WTC11 (cell line): Measurements from ENCODE around the gene ATP9B. TPM values are rescaled to one million over a fixed set of nuclear protein-coding genes. Genes with fewer than 3 reads are reported as not detected.

Experiments
- ATAC-seq: fragments of 200-7000 bp; cut with Tn5 transposase; 2 replicates; pipeline ENCODE4 v1.10.0; 2021; ENCODE audit warnings: mild to moderate bottlenecking, moderate library complexity
- CTCF ChIA-PET: fragments of 300-600 bp; sonication (Branson Sonifier 250); formaldehyde crosslinking; loops from one replicate; lab custom pipeline; 2021; ENCODE audit warnings: antibody characterized with exemption; lab: Charles Lee
- POLR2A ChIA-PET: fragments of 350-600 bp; sonication (Branson Sonifier 250); formaldehyde crosslinking; loops from one replicate; lab custom pipeline; 2021; ENCODE audit warnings: antibody characterized with exemption; lab: Charles Lee
- DNase-seq: peaks from one replicate; pipeline ENCODE4 v3.0.0; 2021; ENCODE audit warnings: low spot score
- H3K27ac Mint-ChIP-seq: 2 replicates; pipeline ENCODE4 v1.8.0; 2021; ENCODE audit warnings: mixed read lengths
- H3K27me3 Mint-ChIP-seq: 2 replicates; pipeline ENCODE4 v1.8.0; 2021; ENCODE audit warnings: low read depth, mild to moderate bottlenecking, moderate library complexity, mixed read lengths
- H3K36me3 Mint-ChIP-seq: 2 replicates; pipeline ENCODE4 v1.8.0; 2021; ENCODE audit warnings: mixed read lengths
- H3K4me1 Mint-ChIP-seq: 2 replicates; pipeline ENCODE4 v1.8.0; 2022; ENCODE audit warnings: mixed read lengths
- H3K4me3 Mint-ChIP-seq: 2 replicates; pipeline ENCODE4 v1.8.0; 2021; ENCODE audit warnings: mild to moderate bottlenecking, moderate library complexity, mixed read lengths
- H3K9me3 Mint-ChIP-seq: 2 replicates; pipeline ENCODE4 v1.8.0; 2021; ENCODE audit warnings: mixed read lengths
- ATF6 ChIP-seq: sonication (generic); formaldehyde crosslinking; IDR thresholded peaks from 2 replicates; pipeline ENCODE4 v1.8.1; 2023; ENCODE audit warnings: mild to moderate bottlenecking, missing genetic modification reagents
- CBFB ChIP-seq: sonication (generic); formaldehyde crosslinking; IDR thresholded peaks from 2 replicates; pipeline ENCODE4 v1.8.1; 2022; ENCODE audit warnings: mild to moderate bottlenecking, low read depth, missing genetic modification reagents
- CREM ChIP-seq: sonication (generic); formaldehyde crosslinking; IDR thresholded peaks from 2 replicates; pipeline ENCODE4 v1.8.1; 2022; ENCODE audit warnings: mild to moderate bottlenecking, missing genetic modification reagents, moderate library complexity
- CTCF ChIP-seq: fragments of 200-600 bp; IDR thresholded peaks from 2 replicates; pipeline ENCODE4 v1.8.0; 2022; ENCODE audit warnings: antibody characterized with exemption
- E2F4 ChIP-seq: sonication (generic); formaldehyde crosslinking; IDR thresholded peaks from 2 replicates; pipeline ENCODE4 v1.8.1; 2022; ENCODE audit warnings: low read depth, mild to moderate bottlenecking, moderate library complexity, missing genetic modification reagents, borderline replicate concordance
- ETV6 ChIP-seq: sonication (generic); formaldehyde crosslinking; IDR thresholded peaks from 2 replicates; pipeline ENCODE4 v1.8.1; 2022; ENCODE audit warnings: mild to moderate bottlenecking, missing genetic modification reagents
- FOXP1 ChIP-seq: sonication (generic); formaldehyde crosslinking; IDR thresholded peaks from 2 replicates; pipeline ENCODE4 v1.8.0; 2022; ENCODE audit warnings: missing genetic modification reagents, mild to moderate bottlenecking, moderate library complexity, borderline replicate concordance
- IRF1 ChIP-seq: sonication (generic); formaldehyde crosslinking; IDR thresholded peaks from 2 replicates; pipeline ENCODE4 v1.8.0; 2023; ENCODE audit warnings: missing genetic modification reagents
- JAZF1 ChIP-seq: fragments of 250-450 bp; sonication (Bioruptor Pico); IDR thresholded peaks from 2 replicates; pipeline ENCODE4 v1.9.0; 2021; ENCODE audit warnings: moderate library complexity, mild to moderate bottlenecking, inconsistent platforms
- JUN ChIP-seq: sonication (generic); formaldehyde crosslinking; IDR thresholded peaks from 2 replicates; pipeline ENCODE4 v1.8.0; 2023; ENCODE audit warnings: mild to moderate bottlenecking, missing genetic modification reagents
- RORB ChIP-seq: fragments of 250-450 bp; sonication (Bioruptor Pico); IDR thresholded peaks from 2 replicates; pipeline ENCODE4 v1.9.0; 2021; ENCODE audit warnings: mild to moderate bottlenecking
- SMAD4 ChIP-seq: sonication (generic); formaldehyde crosslinking; IDR thresholded peaks from 2 replicates; pipeline ENCODE4 v1.8.0; 2022; ENCODE audit warnings: mild to moderate bottlenecking, missing genetic modification reagents
- SOX15 ChIP-seq: fragments of 250-450 bp; sonication (Bioruptor Pico); IDR thresholded peaks from 2 replicates; pipeline ENCODE4 v1.9.0; 2021; ENCODE audit warnings: mild to moderate bottlenecking
- TEAD4 ChIP-seq: sonication (generic); formaldehyde crosslinking; IDR thresholded peaks from 2 replicates; pipeline ENCODE4 v1.8.0; 2022; ENCODE audit warnings: mild to moderate bottlenecking, missing genetic modification reagents
- USF2 ChIP-seq: sonication (generic); formaldehyde crosslinking; IDR thresholded peaks from 2 replicates; pipeline ENCODE4 v1.8.1; 2023; ENCODE audit warnings: mild to moderate bottlenecking, missing genetic modification reagents, moderate library complexity
- ZBTB43 ChIP-seq: sonication (generic); formaldehyde crosslinking; IDR thresholded peaks from 2 replicates; pipeline ENCODE4 v1.8.1; 2023; ENCODE audit warnings: mild to moderate bottlenecking, missing genetic modification reagents
- ZNF121 ChIP-seq: sonication (generic); formaldehyde crosslinking; IDR thresholded peaks from 2 replicates; pipeline ENCODE4 v1.8.0; 2023; ENCODE audit warnings: missing genetic modification reagents
- ZNF138 ChIP-seq: sonication (generic); formaldehyde crosslinking; conservative IDR thresholded peaks from 2 replicates; pipeline ENCODE4 v1.8.1; 2022; ENCODE audit warnings: mild to moderate bottlenecking, moderate library complexity, missing genetic modification reagents
- ZNF232 ChIP-seq: sonication (generic); formaldehyde crosslinking; IDR thresholded peaks from 2 replicates; pipeline ENCODE4 v1.8.0; 2022; ENCODE audit warnings: mild to moderate bottlenecking, missing genetic modification reagents
- ZNF317 ChIP-seq: sonication (generic); formaldehyde crosslinking; IDR thresholded peaks from 2 replicates; pipeline ENCODE4 v1.8.1; 2023; ENCODE audit warnings: low read depth, mild to moderate bottlenecking, moderate library complexity, missing genetic modification reagents, borderline replicate concordance
- ZNF423 ChIP-seq: fragments of 250-450 bp; sonication (Bioruptor Pico); IDR thresholded peaks from 2 replicates; pipeline ENCODE4 v2.1.2; 2022; ENCODE audit warnings: mild to moderate bottlenecking, moderate library complexity
- ZNF532 ChIP-seq: fragments of 250-450 bp; sonication (Bioruptor Pico); IDR thresholded peaks from 2 replicates; pipeline ENCODE4 v1.9.0; 2021; ENCODE audit warnings: mild to moderate bottlenecking, borderline replicate concordance
- total RNA-seq: library from RNA; stranded (reverse); gene quantifications from 3 replicates; pipeline ENCODE4 v1.2.3, GENCODE V29; 2021
- TF ChIP-seq, protein P1 (sequence below): fragments of 250-450 bp; sonication (Bioruptor Pico); conservative IDR thresholded peaks from 2 replicates; pipeline ENCODE4 v1.9.0; 2021; ENCODE audit warnings: mild to moderate bottlenecking
- TF ChIP-seq, protein P2 (sequence below): sonication (generic); formaldehyde crosslinking; conservative IDR thresholded peaks from 2 replicates; pipeline ENCODE4 v1.8.1; 2022; ENCODE audit warnings: mild to moderate bottlenecking, missing genetic modification reagents

ATP9B gene
- total RNA-seq, 1 experiment from 2014 or later: 19.0 TPM

DNA sequence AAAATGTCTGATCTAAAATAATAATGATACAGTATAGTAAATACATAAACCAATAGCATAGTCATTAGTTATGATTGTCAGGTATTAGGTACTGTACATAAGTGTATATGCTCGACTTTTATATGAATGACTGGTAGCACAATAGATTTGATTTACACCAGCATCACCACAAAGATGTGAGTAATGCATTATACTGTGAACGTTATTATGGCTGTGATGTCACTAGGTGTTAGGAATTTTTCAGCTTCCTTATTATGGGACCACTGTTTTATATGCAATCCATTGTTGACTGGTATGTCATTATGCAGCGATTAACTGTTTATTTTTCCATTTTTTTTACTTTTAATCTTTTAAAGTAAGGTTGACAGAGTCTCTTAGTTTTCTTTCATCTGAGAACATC, 23.7 kb downstream of the ATP9B start (continued):
- TF ChIP-seq, protein P1, sequence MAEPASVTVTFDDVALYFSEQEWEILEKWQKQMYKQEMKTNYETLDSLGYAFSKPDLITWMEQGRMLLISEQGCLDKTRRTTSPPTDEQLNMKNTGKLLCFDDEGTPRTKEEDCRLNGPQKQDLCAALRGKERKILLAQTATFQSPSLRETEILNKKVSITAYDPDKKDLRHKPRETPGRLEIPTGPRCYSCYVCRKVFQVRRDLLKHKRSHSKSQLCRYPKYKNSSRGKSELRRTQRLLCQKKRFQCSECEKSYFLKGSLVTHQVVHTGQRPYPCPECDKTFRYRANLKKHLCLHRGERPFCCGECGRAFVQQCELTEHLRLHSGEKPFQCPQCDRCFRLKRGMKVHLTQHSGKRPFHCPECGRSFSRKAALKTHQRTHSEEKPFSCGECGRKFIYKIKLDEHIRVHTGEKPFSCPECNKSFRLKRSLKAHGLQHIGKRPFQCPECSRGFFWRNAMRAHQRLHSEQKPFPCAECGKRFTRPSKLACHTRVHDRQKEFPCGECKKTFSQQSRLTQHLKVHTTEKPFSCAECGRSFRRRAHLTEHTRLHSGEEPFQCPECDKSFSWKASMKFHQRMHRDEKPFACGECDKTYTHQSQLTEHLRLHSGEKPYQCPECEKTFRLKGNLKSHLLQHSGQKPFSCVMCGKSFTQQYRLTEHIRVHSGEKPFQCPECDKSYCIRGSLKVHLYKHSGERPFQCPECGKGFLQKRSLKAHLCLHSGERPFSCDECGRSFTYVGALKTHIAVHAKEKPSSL (CRISPR knock-in tag): no peak
- no peak for TF ChIP-seq ZNF121
- TF ChIP-seq CTCF: no peak
- no peak for TF ChIP-seq IRF1 (CRISPR knock-in tag)
- no peak for TF ChIP-seq JUN
- no peak for TF ChIP-seq CREM (CRISPR knock-in tag)
- no peak for TF ChIP-seq FOXP1
- no peak for TF ChIP-seq ZNF232
- TF ChIP-seq ZNF532 (CRISPR knock-in tag): no peak
- TF ChIP-seq SMAD4: no peak
- no peak for TF ChIP-seq ZNF423 (CRISPR knock-in tag)
- TF ChIP-seq, protein P2, sequence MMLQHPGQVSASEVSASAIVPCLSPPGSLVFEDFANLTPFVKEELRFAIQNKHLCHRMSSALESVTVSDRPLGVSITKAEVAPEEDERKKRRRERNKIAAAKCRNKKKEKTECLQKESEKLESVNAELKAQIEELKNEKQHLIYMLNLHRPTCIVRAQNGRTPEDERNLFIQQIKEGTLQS (CRISPR knock-in tag): no peak

DNA sequence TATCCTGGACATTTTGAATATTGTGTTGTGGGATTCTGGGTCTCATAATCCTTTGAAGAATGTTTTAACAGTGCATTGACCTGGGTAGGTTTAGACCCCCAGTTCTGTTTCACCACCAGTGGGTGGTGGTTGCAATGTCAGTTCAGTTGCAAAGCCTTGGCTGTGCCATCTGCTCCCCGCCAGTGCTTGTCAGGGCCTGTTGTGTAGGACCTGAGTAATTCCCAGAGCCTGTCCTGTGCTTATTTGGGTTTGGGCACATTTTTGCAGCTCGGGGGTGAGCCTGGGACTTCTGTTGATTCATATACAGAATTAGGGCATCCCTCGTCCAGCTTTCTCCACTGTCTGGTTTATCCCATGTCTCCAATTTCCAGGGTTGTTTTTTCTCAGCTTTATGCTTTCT, 24.8 kb downstream of the ATP9B start:
- CTCF ChIA-PET: no interaction called here
- no peak; the same call in 1 of the 2 replicates for ATAC-seq
- peaks cover 13% of the 10 kb centered on the region for H3K36me3 Mint-ChIP-seq
- no peak overlapping the region for H3K4me3 Mint-ChIP-seq
- no peak for DNase-seq
- H3K27me3 Mint-ChIP-seq: no peaks in the 10 kb centered on the region
- H3K9me3 Mint-ChIP-seq: peaks cover 4% of the 10 kb centered on the region; the same call in 1 of the 2 replicates
- POLR2A ChIA-PET: no interaction called here
- peaks cover 34% of the 10 kb centered on the region for H3K4me1 Mint-ChIP-seq
- H3K27ac Mint-ChIP-seq: no peak overlapping the region
- TF ChIP-seq JAZF1 (CRISPR knock-in tag) (no peak), ATF6 (CRISPR knock-in tag) (no peak), ZNF138 (no peak), TEAD4 (CRISPR knock-in tag) (no peak), CBFB (CRISPR knock-in tag) (no peak), RORB (CRISPR knock-in tag) (no peak), ETV6 (CRISPR knock-in tag) (no peak), USF2 (CRISPR knock-in tag) (no peak), FOXP1 (no peak), ZNF317 (no peak), SOX15 (CRISPR knock-in tag) (no peak), ZBTB43 (no peak), E2F4 (CRISPR knock-in tag) (no peak)
